Measurements from ENCODE around the gene CNGB1.
"Not testable (repeated sequence)": the region's sequence is repeated elsewhere in the genome, so short reads cannot be mapped to it uniquely, and the experiment has no call there.

Gene CNGB1

DNA sequence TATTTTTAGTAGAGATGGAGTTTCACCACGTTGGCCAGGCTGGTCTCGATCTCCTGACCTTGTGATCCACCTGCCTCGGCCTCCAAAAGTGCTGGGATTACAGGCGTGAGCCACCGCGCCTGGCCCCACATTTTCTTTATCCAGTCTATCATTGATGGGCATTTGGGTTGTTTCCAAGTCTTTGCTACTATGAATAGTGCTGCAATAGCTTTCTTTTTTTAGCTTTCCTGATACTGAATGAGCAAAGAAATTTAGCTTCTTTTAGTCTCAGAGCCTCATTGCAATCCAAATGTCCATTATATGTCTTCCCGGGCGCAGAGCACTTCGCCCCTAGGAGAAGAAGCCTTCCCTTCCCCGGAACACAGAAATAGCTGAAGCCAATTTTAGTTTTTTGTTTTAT, 112.9 kb downstream of the CNGB1 start:
- H3K4me3 ChIP-seq; H3K27me3 ChIP-seq (ENCODE audit: low read depth); DNase-seq (ENCODE audit: low spot score in 2 of 2); in situ Hi-C loops (cut with MboI; ENCODE audit: low sequenced_read_pairs); H3K4me1 ChIP-seq; H3K36me3 ChIP-seq (replicated peaks); H3K9me3 ChIP-seq: not testable (repeated sequence)

DNA sequence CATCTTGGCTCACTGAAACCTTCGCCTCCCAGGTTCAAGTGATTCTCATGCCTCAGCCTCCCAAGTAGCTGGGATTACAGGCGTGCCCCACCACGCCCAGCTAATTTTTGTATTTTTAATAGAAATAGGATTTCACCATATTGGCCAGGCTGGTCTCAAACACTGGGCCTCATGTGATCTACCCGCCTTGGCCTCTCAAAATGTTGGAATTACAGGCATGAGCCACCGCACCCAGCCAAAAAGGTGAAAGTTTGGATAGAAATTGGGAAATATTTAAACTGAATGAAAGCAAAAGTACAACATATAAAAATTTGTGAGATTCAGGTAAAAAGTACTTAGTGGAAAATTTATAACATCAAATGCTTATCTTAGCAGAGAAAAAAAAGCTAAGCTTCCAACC, 115.7 kb downstream of the CNGB1 start:
- Histone ChIP-seq H3K36me3 (replicated peaks) (no peaks in the 10 kb centered on the region), H3K4me3 (no peak overlapping the region)
- in situ Hi-C loops (cut with MboI; ENCODE audit: low sequenced_read_pairs) = no loop called here

DNA sequence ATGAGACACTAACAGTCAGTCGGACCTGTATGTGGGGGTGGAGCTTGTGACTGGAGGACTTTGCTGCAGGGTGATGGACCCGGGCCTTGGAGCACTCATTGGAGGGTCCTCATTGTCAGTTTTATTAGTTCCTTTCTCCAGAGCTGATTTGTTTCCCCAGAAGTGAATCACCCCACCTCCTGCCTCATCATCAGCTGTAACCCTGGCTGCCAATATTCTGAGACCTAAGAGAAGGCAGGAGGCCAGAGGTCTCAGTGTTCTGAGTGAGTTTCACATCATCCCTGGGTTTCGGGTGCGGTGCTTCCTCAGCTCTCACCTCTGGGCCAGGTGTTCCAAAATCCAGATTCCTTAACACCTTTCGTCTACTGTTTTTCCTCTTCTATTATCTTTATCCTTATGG, 118.7 kb downstream of the CNGB1 start:
- DNase-seq (ENCODE audit: low spot score in 2 of 2) = no peak
- H3K9me3 ChIP-seq = no peaks in the 10 kb centered on the region; the same call in 1 of the 2 replicates
- H3K4me3 ChIP-seq = no peak overlapping the region
- peaks cover 9% of the 10 kb centered on the region for H3K4me1 ChIP-seq
- in situ Hi-C loops (cut with MboI; ENCODE audit: low sequenced_read_pairs) = no loop called here
- no peaks in the 10 kb centered on the region for H3K36me3 ChIP-seq (replicated peaks)
- H3K27me3 ChIP-seq (ENCODE audit: low read depth) = no peaks in the 10 kb centered on the region

More for the DNA sequence above, 115.7 kb downstream of the CNGB1 start:
- Histone ChIP-seq H3K4me1 (peaks cover 5% of the 10 kb centered on the region), H3K27me3 (ENCODE audit: low read depth) (no peaks in the 10 kb centered on the region), H3K9me3 (no peaks in the 10 kb centered on the region; the same call in 1 of the 2 replicates)
- no peak for DNase-seq (ENCODE audit: low spot score in 2 of 2)

DNA sequence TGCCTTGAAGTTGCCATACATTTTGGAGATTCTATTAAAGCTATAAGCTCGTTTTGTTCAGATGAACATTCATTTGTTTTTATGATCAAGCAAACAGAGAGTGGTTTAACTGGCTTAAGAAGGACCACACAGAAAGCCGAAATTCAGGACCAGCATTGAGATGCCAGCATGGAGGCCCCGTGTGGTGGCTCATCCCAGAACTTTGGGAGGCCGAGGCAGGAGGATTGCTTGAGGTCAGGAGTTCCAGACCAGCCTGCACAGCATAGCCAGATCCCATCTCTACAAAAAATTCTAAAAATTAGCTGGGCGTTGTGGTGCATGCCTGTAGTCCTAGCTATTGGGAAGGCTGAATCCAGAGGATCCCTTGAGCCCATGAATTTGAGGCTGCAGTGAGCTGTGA, 122.7 kb downstream of the CNGB1 start:
- no peaks in the 10 kb centered on the region for H3K36me3 ChIP-seq (replicated peaks)
- peaks cover 9% of the 10 kb centered on the region for H3K4me1 ChIP-seq
- H3K9me3 ChIP-seq = no peaks in the 10 kb centered on the region
- no peaks in the 10 kb centered on the region for H3K27me3 ChIP-seq (ENCODE audit: low read depth)
- in situ Hi-C loops (cut with MboI; ENCODE audit: low sequenced_read_pairs) = no loop called here
- no peak overlapping the region for H3K4me3 ChIP-seq
- no peak for DNase-seq (ENCODE audit: low spot score in 2 of 2)

DNA sequence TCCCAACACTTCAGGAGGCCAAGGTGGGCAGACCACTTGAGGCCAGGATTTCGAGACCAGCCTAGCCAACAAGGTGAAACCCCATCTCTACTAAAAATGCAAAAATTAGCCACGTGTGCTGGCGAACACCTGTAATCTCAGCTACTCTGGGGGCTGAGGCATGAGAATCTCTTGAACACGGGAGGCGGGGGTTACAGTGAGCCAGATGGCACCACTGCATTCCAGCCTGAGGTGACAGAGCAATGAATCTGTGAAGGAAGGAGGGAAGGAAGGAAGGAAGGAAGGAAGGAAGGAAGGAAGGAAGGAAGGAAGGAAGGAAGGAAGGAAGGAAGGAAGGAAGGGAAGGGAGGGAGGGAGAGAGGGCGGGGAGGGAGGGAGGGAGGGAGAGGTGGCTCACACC, 124.0 kb downstream of the CNGB1 start:
- H3K27me3 ChIP-seq (ENCODE audit: low read depth); in situ Hi-C loops (cut with MboI; ENCODE audit: low sequenced_read_pairs); DNase-seq (ENCODE audit: low spot score in 2 of 2); H3K4me1 ChIP-seq; H3K4me3 ChIP-seq; H3K36me3 ChIP-seq (replicated peaks); H3K9me3 ChIP-seq: not testable (repeated sequence)

DNA sequence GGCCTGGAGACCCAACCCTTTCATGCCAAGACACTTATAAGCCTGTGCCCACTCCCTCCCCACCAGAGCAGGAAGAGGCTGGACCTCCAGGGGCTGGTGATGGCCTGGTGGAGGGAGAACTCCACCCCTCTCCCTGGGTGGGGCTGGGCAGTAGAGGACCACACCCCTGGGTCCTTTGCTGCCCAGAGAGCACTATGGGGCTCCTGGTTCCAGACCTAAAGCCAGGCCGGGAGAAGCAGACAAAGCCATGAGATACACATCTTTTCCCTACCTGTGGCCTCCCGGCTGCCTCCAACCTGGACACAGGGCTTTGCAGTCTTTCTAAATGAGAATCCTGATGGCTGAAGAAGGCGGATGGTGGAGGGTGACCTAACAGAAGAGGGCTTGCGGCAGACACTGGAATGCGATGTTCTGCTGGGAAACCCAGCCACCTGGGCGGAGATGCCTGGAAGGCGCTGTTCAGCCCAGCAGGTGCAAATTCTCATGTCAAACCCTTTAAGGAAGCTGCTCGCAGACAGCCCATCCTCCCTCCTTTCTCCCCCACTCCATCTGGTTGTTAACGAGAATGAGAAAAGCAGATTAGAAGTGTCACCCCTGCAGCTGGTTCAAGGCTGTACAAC, 124.7 kb downstream of the CNGB1 start:
- DNase-seq (ENCODE audit: low spot score in 2 of 2) = no peak
- H3K36me3 ChIP-seq (replicated peaks) = no peaks in the 10 kb centered on the region
- H3K4me3 ChIP-seq = no peak overlapping the region
- in situ Hi-C loops (cut with MboI; ENCODE audit: low sequenced_read_pairs) = no loop called here
- H3K4me1 ChIP-seq = peaks cover 9% of the 10 kb centered on the region
- H3K9me3 ChIP-seq = no peaks in the 10 kb centered on the region
- H3K27me3 ChIP-seq (ENCODE audit: low read depth) = no peaks in the 10 kb centered on the region

DNA sequence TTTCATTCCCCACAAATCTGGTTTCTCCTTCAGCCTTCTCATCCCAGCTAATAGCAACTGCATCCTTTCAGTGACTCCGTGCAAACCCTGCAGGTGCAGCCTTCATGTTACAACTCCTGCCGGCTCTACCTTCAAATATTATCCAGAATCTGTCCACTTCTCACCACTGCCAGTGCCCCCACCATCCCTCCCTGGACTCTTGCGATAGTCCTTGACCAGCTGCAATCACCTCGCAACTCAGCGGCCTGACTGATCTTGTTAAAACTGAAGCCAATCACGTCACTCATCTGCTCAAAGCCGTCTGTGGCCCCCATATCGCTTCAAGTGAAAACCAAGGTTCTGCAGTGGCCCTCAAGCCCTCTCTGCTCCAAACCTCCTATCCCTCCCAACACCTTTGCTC, 125.8 kb downstream of the CNGB1 start:
- Histone ChIP-seq H3K36me3 (replicated peaks) (no peaks in the 10 kb centered on the region), H3K4me3 (no peak overlapping the region), H3K27me3 (ENCODE audit: low read depth) (no peaks in the 10 kb centered on the region), H3K4me1 (peaks cover 9% of the 10 kb centered on the region), H3K9me3 (no peaks in the 10 kb centered on the region)
- in situ Hi-C loops (cut with MboI; ENCODE audit: low sequenced_read_pairs) = no loop called here
- DNase-seq (ENCODE audit: low spot score in 2 of 2) = no peak

DNA sequence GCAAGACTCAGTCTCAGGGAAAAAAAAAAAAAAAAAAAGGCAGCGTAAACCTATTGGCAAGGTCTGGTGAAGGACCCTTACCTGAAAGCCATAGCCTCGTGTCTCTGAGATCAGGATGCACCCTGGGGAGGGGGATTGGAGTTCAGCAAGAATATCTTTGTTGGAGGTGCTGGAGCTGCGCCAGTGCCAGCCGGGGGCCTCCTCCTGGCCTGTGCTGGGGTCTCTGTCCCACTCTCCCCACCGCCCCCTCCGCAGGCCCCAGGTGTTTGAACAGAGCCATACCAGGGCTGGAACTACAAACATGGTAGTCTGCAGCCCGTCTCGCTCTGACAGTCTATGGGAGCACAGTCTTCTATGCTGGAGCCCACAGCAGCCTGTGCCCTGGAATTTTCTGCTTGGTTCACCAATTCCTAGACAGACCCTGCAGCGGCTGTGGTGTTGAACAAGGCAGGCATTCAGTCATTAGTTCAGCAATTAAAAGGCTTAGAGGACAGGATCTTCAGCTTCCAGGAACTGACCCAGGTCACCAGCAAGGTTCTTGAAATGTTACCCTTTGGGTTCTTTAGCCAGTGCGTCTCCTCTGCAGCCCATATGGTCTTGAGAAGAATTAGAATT, 126.4 kb downstream of the CNGB1 start:
- H3K4me3 ChIP-seq = no peak overlapping the region
- peaks cover 9% of the 10 kb centered on the region for H3K4me1 ChIP-seq
- H3K9me3 ChIP-seq = no peaks in the 10 kb centered on the region
- no peaks in the 10 kb centered on the region for H3K36me3 ChIP-seq (replicated peaks)
- in situ Hi-C loops (cut with MboI; ENCODE audit: low sequenced_read_pairs) = no loop called here
- H3K27me3 ChIP-seq (ENCODE audit: low read depth) = no peaks in the 10 kb centered on the region
- DNase-seq (ENCODE audit: low spot score in 2 of 2) = no peak

DNA sequence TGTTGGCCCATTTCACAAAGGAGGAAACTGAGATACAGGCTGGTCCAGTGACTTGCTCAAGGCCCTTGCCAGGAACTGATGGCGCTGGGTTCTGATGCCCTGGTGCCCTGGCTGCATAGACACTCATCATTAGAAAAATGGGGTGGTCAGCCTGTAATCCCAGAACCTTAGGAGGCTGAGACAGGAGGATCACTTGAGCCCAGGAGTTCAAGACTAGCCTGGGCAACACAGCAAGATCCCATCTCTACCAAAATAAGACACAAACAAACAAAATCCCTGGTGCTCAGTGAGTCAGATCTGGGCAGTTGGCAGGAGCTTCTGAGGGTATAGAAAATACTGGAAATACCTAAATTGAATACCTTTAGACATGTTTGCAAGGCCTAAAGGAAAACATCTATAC, 127.5 kb downstream of the CNGB1 start:
- peaks cover under 1% of the 10 kb centered on the region for H3K4me1 ChIP-seq
- H3K27me3 ChIP-seq (ENCODE audit: low read depth) = no peaks in the 10 kb centered on the region
- H3K4me3 ChIP-seq = no peak overlapping the region
- H3K36me3 ChIP-seq (replicated peaks) = no peaks in the 10 kb centered on the region
- no peaks in the 10 kb centered on the region for H3K9me3 ChIP-seq
- in situ Hi-C loops (cut with MboI; ENCODE audit: low sequenced_read_pairs) = no loop called here
- DNase-seq (ENCODE audit: low spot score in 2 of 2) = no peak

DNA sequence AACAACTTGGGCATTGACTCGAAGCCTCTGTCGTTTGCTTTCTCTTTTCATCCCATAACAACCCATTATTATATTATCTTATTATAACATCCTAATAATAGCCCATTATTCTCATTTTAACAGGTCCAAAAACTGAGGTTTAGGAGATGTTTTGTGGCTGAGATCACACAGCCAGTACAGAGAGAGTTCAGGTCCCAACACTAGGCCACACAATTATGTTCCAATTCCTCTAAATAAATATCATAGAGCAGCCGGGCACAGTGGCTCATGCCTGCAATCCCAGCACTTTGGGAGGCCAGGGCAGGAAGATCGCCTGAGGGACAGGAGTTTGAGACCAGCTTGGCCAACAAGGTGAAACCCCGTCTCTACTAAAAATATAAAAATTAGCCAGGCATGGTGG, 128.3 kb downstream of the CNGB1 start:
- Histone ChIP-seq H3K27me3 (ENCODE audit: low read depth) (no peaks in the 10 kb centered on the region), H3K9me3 (no peaks in the 10 kb centered on the region), H3K4me1 (peaks cover 2% of the 10 kb centered on the region; the same call in 1 of the 2 replicates), H3K4me3 (no peak overlapping the region), H3K36me3 (replicated peaks) (no peaks in the 10 kb centered on the region)
- in situ Hi-C loops (cut with MboI; ENCODE audit: low sequenced_read_pairs) = no loop called here
- no peak for DNase-seq (ENCODE audit: low spot score in 2 of 2)

DNA sequence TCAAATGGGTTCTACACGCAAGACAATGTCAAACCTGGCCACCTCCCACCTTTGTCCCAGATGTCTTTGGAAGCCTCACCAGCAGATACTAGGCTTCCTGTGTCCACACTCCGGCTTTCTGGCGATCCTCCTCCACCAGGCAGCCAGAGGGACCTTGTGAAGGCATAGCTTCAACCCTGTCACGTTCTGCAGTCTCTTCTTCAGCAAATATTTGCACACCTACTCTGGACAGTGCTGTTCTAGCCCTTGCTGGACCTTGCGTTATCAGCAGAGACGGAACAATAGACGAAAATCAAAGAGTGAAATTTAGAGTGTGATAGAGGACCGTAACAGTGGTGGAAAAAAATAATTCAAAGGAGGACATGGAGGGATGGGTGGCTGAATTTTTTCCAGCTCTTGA, 130.1 kb downstream of the CNGB1 start:
- Histone ChIP-seq H3K27me3 (ENCODE audit: low read depth) (no peaks in the 10 kb centered on the region), H3K4me3 (no peak overlapping the region), H3K4me1 (peaks cover 2% of the 10 kb centered on the region; the same call in 1 of the 2 replicates), H3K36me3 (replicated peaks) (no peaks in the 10 kb centered on the region), H3K9me3 (no peaks in the 10 kb centered on the region)
- DNase-seq (ENCODE audit: low spot score in 2 of 2) = no peak
- in situ Hi-C loops (cut with MboI; ENCODE audit: low sequenced_read_pairs) = no loop called here

DNA sequence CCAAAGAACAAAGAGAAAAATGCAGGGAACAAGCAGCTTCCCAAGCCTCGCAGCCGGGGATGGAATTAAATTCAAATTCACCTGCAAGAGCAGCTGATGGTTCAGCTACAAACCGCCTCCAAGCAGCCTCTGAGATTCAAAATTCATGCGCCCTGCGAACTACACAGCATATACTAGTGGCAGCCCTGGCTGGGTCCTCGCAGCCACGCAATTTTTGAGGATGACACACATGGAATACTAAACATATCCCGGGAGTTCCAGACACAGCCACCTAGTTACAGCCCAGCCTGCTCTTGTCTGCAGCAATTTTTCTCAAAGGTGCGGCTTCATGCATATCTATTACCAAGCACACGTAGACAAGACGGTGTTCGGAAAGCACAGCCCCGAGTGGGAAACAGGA, 132.8 kb downstream of the CNGB1 start:
- Histone ChIP-seq H3K9me3 (no peaks in the 10 kb centered on the region), H3K36me3 (replicated peaks) (no peaks in the 10 kb centered on the region), H3K4me3 (no peak overlapping the region), H3K27me3 (ENCODE audit: low read depth) (no peaks in the 10 kb centered on the region), H3K4me1 (peaks cover 2% of the 10 kb centered on the region)
- DNase-seq (ENCODE audit: low spot score in 2 of 2) = no peak
- in situ Hi-C loops (cut with MboI; ENCODE audit: low sequenced_read_pairs) = no loop called here

DNA sequence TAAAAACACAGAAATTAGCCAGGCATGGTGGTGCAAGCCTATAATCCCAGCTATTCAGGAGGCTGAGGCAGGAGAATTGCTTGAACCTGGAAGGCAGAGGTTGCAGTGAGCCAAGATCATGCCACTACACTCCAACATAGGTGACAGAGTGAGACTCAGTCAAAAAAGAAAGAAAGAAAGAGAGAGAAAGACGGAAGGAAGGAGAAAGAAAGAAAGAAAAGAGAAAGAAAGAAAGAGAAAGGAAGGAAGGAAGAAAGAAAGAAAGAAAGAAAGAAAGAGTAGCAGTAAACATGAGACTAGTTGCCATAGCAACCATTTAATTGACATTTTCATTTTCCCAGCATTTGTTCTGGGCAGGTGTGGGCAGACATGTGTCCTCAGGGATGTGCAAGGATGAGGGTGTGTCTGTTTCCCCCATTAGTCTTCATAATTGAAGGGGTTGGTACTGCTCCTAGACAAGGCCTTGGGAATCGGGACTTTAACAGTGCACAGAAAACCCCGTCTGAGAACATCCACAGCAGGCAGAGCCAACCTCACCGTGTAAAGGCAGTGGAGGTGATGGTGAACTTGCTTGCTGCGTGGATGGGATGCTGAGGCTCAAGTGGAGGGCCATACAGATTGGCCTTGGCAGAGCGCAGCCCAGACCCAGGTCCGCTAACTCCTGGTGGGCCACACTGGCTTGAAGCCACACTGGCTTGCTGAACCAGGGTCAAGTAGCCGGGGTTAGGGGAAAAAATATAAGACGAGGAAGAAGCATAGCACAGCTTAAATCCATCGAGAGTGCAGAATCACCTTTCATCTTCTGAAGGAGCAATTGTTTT, 133.4 kb downstream of the CNGB1 start:
- no peak for DNase-seq (ENCODE audit: low spot score in 2 of 2)
- H3K36me3 ChIP-seq (replicated peaks) = no peaks in the 10 kb centered on the region
- H3K9me3 ChIP-seq = no peaks in the 10 kb centered on the region
- in situ Hi-C loops (cut with MboI; ENCODE audit: low sequenced_read_pairs) = no loop called here
- H3K4me3 ChIP-seq = no peak overlapping the region
- no peaks in the 10 kb centered on the region for H3K27me3 ChIP-seq (ENCODE audit: low read depth)
- peaks cover 2% of the 10 kb centered on the region for H3K4me1 ChIP-seq

DNA sequence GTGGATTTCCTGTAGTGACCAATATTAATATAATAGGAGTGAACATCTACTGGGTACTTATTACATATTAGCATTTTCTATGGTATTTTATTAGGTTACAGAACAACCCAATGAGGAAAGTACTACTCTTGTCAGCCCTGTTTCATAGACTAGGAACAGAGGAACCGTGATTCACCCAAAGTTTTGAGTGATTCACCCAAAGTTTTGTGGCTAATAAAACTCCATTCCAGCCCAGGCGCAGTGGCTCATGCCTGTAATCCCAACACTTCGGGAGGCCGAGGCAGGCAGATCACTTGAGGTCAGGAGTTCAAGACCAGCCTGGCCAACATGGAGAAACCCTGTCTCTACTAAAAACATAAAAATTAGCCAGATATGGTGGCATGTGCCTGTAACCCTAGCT, 135.5 kb downstream of the CNGB1 start:
- H3K4me3 ChIP-seq; in situ Hi-C loops (cut with MboI; ENCODE audit: low sequenced_read_pairs); DNase-seq (ENCODE audit: low spot score in 2 of 2): not testable (repeated sequence)

More for the DNA sequence above, 135.5 kb downstream of the CNGB1 start:
- H3K27me3 ChIP-seq (ENCODE audit: low read depth); H3K4me1 ChIP-seq; H3K9me3 ChIP-seq; H3K36me3 ChIP-seq (replicated peaks): not testable (repeated sequence)

Measured in HAP-1 (cell line).